ENCODE data around the gene ZNF407. TPM values are rescaled to one million over a fixed set of nuclear protein-coding genes. Genes with fewer than 3 reads are reported as not detected.

Gene ZNF407
- total and polyA plus RNA-seq, 2 experiments from 2014 or later = 2.1 to 10.4 TPM

- TF ChIP-seq REST (IDR thresholded peaks at IDR 0.05; ENCODE audit: unreplicated experiment) = no peak
- no peak for TF ChIP-seq CREB1 (CRISPR knock-in tag; IDR thresholded peaks at IDR 0.05; ENCODE audit: low read depth)
- no peak for TF ChIP-seq EZH2phosphoT487 (IDR thresholded peaks at IDR 0.05; ENCODE audit: unreplicated experiment)
- TF ChIP-seq ZNF331 (CRISPR knock-in tag; IDR thresholded peaks at IDR 0.05; ENCODE audit: low read depth) = no peak
- TF ChIP-seq EZH2 (IDR thresholded peaks at IDR 0.05; ENCODE audit: low read depth, unreplicated experiment) = no peak
- TF ChIP-seq ZNF114 (CRISPR knock-in tag; IDR thresholded peaks at IDR 0.05) = no peak
Observed at GRCh38 chr18:74806700-74807416, 209.2 kb downstream of the ZNF407 start (continued).

- H3K9me2 ChIP-seq (ENCODE audit: insufficient read depth) = no peaks in the 10 kb centered on the region
- DNase-seq (ENCODE audit: low spot score) (no peak), ATAC-seq (no peak)
- Mint-ChIP-seq H3K27ac (no peak overlapping the region), H3K4me3 (no peak overlapping the region), H3K4me1 (peaks cover 4% of the 10 kb centered on the region; the same call in 1 of the 3 replicates), H3K36me3 (ENCODE audit: low read depth) (no peaks in the 10 kb centered on the region), H3K27me3 (ENCODE audit: insufficient read depth, low read depth, poor library complexity) (no peaks in the 10 kb centered on the region), H3K9me3 (no peaks in the 10 kb centered on the region)
- no peaks in the 10 kb centered on the region for H4K20me1 ChIP-seq (replicated peaks; ENCODE audit: insufficient read depth)
- H3K27ac ChIP-seq (ENCODE audit: low read depth) = no peak overlapping the region
- H2AFZ ChIP-seq = no peak overlapping the region
- no peaks in the 10 kb centered on the region for H3K79me2 ChIP-seq (replicated peaks; ENCODE audit: insufficient read depth)
- no peak for TF ChIP-seq REST (IDR thresholded peaks at IDR 0.05; ENCODE audit: unreplicated experiment)
- no peak for TF ChIP-seq ZNF331 (CRISPR knock-in tag; IDR thresholded peaks at IDR 0.05; ENCODE audit: low read depth)
- TF ChIP-seq JUNB (IDR thresholded peaks at IDR 0.05; ENCODE audit: unreplicated experiment) = no peak
- peaks cover 5% of the 10 kb centered on the region; the same call in 1 of the 2 replicates for H3K4me1 ChIP-seq (ENCODE audit: insufficient read depth)
- H3K36me3 ChIP-seq (ENCODE audit: insufficient read depth) = no peaks in the 10 kb centered on the region
- no peaks in the 10 kb centered on the region for H3F3A ChIP-seq (replicated peaks; ENCODE audit: low read depth)
- no peak overlapping the region for H3K4me2 ChIP-seq
- no peak overlapping the region for H3K4me3 ChIP-seq
- H3K27me3 ChIP-seq (ENCODE audit: insufficient read depth) = no peaks in the 10 kb centered on the region
Observed at GRCh38 chr18:74817576-74817975, 219.9 kb downstream of the ZNF407 start.
